PFSK-1 (cell line): Measurements from ENCODE around the gene CYSRT1.

Source experiments
- FOXP2 ChIP-seq: optimal IDR thresholded peaks from 2 replicates; pipeline ENCODE3; 2011; ENCODE audit warnings: borderline replicate concordance, control low read depth, inconsistent platforms; ENCODE audit not compliant: insufficient read depth; ENCODE audit errors: extremely low read length, extremely low read depth
- POLR2AphosphoS5 ChIP-seq: IDR thresholded peaks from 2 replicates; pipeline ENCODE4 v1.6.1; 2012; ENCODE audit warnings: low read depth, mild to moderate bottlenecking, control low read depth, low read length, moderate library complexity
- SIN3A ChIP-seq: IDR thresholded peaks from 2 replicates; pipeline ENCODE4 v1.6.1; 2012; ENCODE audit warnings: mild to moderate bottlenecking, low read length, moderate library complexity, borderline replicate concordance; ENCODE audit not compliant: insufficient read depth
- TAF1 ChIP-seq: IDR thresholded peaks from 2 replicates; pipeline ENCODE4 v1.6.1; 2012; ENCODE audit warnings: low read length, control low read depth, borderline replicate concordance; ENCODE audit not compliant: insufficient read depth
- TF ChIP-seq, protein P1 (sequence below), 2 experiments: IDR thresholded peaks; 2 replicates each; pipeline versions ENCODE4 v1.6.1 to v1.8.0; 2011 to 2012; ENCODE audit warnings: low read depth in 2 of 2, low read length in 2 of 2, control low read depth in 1 of 2, inconsistent platforms in 1 of 2, mild to moderate bottlenecking in 1 of 2, moderate library complexity in 1 of 2; ENCODE audit not compliant: insufficient read depth in 1 of 2

DNA sequence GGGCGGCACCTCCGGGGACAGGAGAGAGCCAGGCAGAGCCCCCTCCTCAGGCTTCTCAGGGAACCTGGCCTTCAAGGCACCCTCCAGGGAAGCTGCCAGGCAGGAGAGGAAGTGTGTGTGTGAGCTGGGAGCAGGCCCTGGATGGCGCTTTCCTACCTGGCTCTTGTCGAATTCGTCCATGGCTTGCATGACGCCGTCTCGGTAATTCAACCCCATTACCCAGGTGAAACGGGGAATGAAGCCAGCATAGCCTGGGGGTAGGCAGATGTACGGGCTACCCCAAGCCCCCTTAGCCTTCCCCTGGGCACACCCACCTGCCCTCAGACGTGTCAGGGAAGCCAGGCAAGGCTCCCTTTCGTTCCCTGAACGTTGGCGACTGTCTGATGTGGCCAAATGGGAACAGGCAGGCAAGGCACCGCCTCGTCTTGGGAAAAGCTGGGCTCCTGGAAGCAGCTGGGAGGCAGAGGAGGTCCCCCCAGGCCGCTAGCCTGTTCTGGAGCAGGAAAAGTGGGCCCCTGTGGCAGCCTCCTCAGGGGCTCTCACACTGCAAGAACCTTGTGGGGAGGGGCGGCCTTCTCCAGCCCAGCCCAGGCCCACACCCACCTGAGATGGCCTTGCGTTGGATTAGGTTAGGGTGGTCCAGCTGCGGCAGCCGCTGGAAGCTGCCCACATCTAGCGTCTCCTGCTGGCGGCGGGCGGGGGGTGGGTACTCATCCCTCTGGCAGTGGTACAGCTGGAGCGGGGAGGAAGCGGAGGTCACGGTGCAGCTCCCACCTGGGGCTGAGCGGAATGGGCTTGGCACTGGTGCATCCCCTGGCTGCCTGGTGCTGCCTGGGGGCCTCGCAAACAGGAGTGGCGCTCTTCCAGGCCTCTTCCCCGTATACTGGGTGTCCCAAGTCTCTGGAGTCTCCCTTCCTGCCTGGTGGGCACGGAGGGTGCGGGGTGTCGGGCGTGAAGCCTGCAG is 19.8 kb downstream of the CYSRT1 start:
- TF ChIP-seq SIN3A (no peak), POLR2AphosphoS5 (no peak), TAF1 (no peak), FOXP2 (no peak)
- TF ChIP-seq, protein P1, sequence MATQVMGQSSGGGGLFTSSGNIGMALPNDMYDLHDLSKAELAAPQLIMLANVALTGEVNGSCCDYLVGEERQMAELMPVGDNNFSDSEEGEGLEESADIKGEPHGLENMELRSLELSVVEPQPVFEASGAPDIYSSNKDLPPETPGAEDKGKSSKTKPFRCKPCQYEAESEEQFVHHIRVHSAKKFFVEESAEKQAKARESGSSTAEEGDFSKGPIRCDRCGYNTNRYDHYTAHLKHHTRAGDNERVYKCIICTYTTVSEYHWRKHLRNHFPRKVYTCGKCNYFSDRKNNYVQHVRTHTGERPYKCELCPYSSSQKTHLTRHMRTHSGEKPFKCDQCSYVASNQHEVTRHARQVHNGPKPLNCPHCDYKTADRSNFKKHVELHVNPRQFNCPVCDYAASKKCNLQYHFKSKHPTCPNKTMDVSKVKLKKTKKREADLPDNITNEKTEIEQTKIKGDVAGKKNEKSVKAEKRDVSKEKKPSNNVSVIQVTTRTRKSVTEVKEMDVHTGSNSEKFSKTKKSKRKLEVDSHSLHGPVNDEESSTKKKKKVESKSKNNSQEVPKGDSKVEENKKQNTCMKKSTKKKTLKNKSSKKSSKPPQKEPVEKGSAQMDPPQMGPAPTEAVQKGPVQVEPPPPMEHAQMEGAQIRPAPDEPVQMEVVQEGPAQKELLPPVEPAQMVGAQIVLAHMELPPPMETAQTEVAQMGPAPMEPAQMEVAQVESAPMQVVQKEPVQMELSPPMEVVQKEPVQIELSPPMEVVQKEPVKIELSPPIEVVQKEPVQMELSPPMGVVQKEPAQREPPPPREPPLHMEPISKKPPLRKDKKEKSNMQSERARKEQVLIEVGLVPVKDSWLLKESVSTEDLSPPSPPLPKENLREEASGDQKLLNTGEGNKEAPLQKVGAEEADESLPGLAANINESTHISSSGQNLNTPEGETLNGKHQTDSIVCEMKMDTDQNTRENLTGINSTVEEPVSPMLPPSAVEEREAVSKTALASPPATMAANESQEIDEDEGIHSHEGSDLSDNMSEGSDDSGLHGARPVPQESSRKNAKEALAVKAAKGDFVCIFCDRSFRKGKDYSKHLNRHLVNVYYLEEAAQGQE (IDR thresholded peaks at IDR 0.05; ENCODE audit: insufficient read depth in 1 of 2, low read depth in 2 of 2, low read length in 2 of 2), result no peak
